NCI-H187 treated with DMSO at 0.1 percent for 48 hours (cell line): Measurements from ENCODE around the gene FARP1.
A peak's percentile ranks its signal among the peaks of the same experiment; 100 is the strongest.
"Not testable (repeated sequence)": the region's sequence is repeated elsewhere in the genome, so short reads cannot be mapped to it uniquely, and the experiment has no call there.

Source experiments
- DNase-seq: peaks from one replicate; lab custom pipeline; 2025; lab: John Stamatoyannopoulos, UW

Gene FARP1

GRCh38 chr13:98396071-98396710 is 253.3 kb downstream of the FARP1 start:
- DNase-seq, result no peak

DNA sequence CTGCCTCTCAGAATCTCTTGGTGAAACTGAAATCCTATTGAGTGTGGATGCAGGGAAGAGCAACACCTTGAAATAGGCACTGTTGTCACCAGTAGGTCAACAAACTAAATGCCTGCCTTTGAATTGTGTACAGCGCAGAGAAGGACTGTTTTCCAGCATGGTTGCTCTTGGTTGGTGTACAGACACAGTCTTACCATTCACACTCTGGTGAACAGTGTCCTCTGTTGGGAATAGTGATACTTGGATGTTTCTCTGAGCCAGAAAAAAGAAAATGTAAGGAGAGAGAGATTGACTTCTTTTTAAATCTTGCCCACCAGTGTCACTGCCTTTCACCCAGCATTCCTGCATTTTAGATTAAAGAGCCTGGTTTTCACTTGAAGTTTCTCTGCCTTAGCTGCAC is 254.3 kb downstream of the FARP1 start:
- no peak for DNase-seq

GRCh38 chr13:98397861-98398260 is 255.0 kb downstream of the FARP1 start:
- DNase-seq, result no peak

DNA sequence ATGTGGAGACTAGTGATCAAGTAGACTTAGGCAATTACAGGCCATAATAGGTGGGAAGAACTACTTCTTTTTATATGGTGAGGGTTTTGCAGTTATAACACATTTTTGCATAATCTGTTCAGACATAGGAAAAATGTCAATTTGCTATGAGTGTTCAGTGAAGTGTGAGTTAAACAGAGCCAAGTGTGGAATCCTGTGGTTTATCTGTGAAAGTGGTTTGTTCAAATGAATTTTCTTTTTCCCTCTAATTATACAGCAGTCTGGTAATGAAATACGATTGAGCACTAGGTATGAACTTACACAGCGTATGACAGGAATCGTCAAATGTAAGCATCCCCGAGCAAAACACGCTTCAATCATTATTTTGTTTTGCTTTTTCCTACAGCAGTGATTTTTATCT is 255.7 kb downstream of the FARP1 start:
- no peak for DNase-seq

GRCh38 chr13:98399756-98400155 is 256.9 kb downstream of the FARP1 start:
- no peak for DNase-seq

DNA sequence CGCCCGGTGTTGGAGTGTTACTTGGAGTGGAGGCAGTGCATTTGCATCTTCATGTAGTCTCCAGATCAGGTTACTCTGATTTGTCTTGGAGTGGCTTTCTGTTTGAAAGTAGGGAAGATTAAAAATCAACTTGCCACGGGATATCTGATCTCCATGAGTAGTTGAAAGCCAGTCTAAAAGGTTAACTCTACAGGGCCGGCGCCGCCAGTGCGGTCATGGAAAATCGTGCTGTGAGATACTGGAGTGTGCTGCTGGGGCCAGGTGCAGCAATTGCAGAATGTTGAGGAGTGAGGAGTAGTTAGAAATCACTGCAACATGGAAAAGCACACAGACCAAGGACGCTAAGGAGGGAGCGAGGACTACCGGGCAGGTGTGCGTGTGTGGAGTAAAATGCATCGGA is 259.0 kb downstream of the FARP1 start:
- DNase-seq, result peak; percentile 99

GRCh38 chr13:98403076-98403475 is 260.2 kb downstream of the FARP1 start:
- DNase-seq, result no peak

DNA sequence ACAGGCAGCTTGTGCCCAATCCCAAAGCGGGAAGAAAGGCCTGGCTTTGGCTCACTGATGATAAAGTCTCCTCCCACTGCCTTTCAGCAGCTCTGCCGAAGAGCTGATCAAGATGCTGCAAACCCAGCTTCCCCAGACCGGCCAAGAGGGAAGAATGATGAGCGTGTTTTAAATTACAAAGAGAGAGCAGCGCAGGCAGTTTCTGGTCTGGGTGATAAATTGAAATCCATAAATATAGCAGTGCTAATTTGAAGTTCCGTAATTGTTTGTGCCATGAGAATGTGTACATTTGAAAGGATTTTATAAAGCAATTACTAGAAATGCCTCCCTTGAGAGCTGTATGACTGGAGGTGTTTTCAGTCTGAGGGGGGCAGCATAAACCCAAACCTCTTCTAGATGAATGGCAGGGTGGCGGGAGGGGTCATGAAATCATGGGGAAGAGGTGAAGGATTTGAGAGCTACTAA is 262.2 kb downstream of the FARP1 start:
- peak; percentile 84 for DNase-seq

GRCh38 chr13:98405690-98406344 is 262.9 kb downstream of the FARP1 start:
- DNase-seq, result no peak

DNA sequence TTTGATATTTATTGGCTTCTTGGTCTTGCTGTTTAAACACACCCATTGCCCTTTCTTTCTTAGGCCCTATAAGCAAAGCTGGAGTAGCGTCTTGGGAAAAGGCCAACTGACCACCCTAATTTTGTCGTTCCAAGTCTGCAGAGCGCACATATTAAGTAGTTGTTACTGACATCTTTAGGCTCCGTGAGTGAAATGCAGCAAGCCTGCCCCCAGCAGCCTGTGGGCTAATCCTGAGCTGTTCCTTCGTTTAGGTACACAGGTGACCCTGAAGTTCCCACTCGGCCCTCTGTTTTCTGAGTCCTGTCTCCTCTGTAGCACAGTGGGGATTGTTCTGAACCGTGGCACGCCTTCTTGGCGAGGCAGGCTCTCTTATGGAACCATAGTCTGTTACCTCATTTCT is 263.5 kb downstream of the FARP1 start:
- DNase-seq, result no peak

DNA sequence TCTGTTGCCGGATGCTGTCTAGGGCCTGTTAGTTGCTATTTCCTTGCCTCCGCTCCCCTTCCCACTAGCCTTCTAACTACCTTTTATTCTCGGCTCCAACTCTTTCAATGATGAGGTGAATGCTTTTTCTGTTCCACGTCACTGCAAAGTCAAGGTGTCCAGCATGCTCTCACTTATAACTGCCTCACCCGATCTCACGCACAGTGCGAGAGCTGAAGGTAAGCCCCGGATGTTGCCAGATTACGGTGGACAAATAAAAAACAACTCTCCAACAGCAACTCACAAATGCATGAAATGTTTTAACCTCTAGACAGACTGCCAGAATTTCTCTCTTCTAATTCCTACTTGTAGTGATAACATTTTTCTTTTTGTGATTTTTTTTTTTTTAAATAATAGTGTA is 264.1 kb downstream of the FARP1 start:
- DNase-seq, result peak; percentile 77

- DNase-seq, result no peak
Measured at GRCh38 chr13:98407575-98407974, 264.7 kb downstream of the FARP1 start.

GRCh38 chr13:98409281-98409680 is 266.4 kb downstream of the FARP1 start:
- DNase-seq, result no peak

- no peak for DNase-seq
Measured at GRCh38 chr13:98410612-98411011, 267.7 kb downstream of the FARP1 start.

GRCh38 chr13:98411013-98411412 is 268.1 kb downstream of the FARP1 start:
- DNase-seq, result no peak

DNA sequence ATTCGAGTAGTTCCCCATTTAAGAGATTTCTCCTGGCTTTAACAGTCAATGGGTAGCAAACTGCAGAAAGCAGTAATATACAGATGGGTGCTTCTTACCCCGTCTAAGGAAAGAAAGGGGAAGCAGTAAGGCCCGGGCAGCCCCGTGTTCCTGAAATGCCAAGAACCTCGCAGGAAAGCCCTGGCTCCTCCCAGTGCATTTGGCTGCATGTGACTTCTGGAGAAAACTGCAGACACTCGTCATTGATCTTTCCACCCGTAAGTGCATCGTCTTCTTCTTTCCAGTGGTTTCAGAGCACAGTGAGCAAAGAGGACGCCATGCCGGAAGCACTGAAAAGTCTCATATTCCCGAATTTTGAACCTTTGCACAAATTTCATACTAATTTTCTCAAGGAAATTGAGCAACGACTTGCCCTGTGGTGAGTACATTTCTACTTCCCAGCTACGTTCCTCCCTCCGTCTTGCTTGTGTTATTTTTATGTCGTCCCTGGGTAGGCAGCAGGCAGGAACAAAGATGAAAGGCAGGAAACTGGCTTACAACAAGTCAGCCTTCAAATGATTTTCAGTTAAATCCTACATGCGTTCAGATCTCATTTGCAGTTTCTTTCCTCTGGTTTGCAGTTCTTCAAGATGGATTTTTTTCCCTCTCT is 268.8 kb downstream of the FARP1 start:
- DNase-seq, result no peak

GRCh38 chr13:98413278-98413677 is 270.4 kb downstream of the FARP1 start:
- DNase-seq, result not testable (repeated sequence)

DNA sequence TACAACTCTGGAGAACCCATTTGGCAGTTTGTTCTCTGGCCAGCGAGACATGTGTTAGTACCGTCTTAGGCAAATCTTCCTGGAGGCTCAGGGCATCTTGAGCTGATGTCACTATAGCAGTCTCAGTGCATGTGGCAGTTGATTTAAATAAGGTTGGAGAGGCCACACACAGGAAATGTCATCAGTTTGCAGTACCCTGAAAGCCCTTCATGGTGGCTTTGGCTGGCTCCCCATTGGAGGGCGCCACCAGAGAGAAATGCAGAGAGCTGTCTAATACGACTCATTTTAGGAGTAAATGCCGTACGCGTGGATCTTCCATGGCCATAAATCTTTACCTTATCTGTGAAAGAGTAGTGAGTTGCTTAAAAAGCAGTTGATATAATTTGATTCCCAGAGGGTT is 270.9 kb downstream of the FARP1 start:
- no peak for DNase-seq

- DNase-seq, result no peak
Measured at GRCh38 chr13:98415326-98416070, 272.6 kb downstream of the FARP1 start.

GRCh38 chr13:98416408-98416807 is 273.5 kb downstream of the FARP1 start:
- DNase-seq, result peak; percentile 55

GRCh38 chr13:98419786-98420553 is 277.1 kb downstream of the FARP1 start:
- DNase-seq, result no peak
